Tongue (tissue), 2 donors: ENCODE data around the gene COMT. TPM values are rescaled to one million over a fixed set of nuclear protein-coding genes. Genes with fewer than 3 reads are reported as not detected.
"Not testable (repeated sequence)": the region's sequence is repeated elsewhere in the genome, so short reads cannot be mapped to it uniquely, and the experiment has no call there.

Experiments
- DNase-seq: peaks from one replicate; pipeline ENCODE4 v3.0.0-alpha.2; 2015
- total RNA-seq: library from RNA; depleted of rRNA; stranded (reverse); fragments of >200 nt; gene quantifications from one replicate; pipeline ENCODE4 v1.2.3, GENCODE V29; 2014

The COMT gene
- total RNA-seq, 1 donor from 2014 or later: 190 TPM

DNA sequence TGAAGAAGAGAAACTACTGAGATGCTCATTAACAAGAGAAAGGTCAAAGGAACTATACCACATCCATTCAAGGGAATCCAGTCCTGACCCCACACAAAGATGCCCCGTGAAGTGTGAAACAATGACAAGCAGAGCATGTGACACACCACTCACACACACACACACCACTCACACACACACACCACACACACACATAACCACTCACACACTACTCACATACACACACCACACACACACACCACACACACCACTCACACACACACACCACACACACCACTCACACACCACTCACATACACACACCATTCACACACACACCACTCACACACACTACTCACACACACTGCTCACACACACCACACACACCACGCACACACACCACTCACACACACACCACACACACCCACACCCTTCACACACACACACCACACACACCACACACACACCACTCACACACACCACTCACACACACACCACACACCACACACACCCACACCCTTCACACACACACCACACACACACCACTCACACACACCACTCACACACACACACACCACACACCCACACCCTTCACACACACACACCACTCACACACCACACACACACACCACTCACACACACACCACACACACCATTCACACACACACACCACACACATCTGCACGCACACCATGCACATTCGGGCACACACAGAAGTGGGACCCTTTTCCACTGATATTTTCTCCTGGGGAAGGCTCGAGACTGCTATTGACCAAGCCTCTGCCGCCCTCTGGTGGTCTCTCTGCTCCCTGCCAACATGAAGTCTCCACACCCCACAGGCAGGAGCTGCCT lies 32.0 kb upstream of the COMT start:
- peak; percentile 95 for DNase-seq

- no peak for DNase-seq
These were observed 31.3 kb upstream of the COMT start for GRCh38 chr22:19910180-19910744.

- DNase-seq: no peak
These were observed 29.9 kb upstream of the COMT start for GRCh38 chr22:19911540-19912270.

DNA sequence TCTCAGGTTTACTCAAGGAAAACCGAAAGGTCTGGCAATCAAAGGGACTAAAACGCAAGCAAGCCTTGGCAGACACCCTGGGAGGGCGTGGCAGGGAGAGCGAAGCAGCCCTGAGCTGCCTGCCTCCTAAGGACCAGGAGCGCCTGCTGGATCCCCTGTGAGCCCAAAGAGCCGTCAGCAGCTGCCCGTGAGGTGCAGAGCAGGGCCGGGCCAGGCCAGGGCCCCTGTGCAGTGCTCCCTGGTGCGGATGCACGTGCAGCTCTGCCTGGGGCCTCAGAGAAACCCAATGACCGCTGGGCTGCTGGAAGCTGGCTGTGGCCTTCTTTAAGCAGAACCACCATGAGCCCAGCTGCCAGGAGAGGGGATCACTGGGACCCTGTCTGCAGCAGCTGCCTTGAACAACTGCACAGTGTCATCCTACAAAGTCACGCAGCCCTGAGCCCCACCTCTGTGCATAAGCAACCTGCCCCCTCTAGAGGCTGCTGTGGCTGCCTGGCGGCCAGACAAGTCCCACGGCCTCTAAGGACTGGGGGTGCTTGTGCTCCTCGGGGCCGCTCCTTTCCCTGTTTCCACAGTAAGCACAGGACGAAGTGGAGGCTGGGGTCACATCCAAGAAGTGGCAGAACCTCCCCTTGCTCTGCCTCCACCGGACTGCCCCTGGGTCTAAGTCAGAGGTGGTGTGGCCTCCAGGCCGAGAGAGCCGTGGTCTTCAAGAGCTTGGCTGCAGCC lies 29.1 kb upstream of the COMT start:
- peak; percentile 94 for DNase-seq

- DNase-seq: no peak
These were observed 28.1 kb upstream of the COMT start for GRCh38 chr22:19913337-19913936.

- no peak for DNase-seq
These were observed 27.2 kb upstream of the COMT start for GRCh38 chr22:19914201-19914943.

GRCh38 chr22:19915287-19915954 lies 26.2 kb upstream of the COMT start:
- no peak for DNase-seq

- no peak for DNase-seq
These were observed 25.6 kb upstream of the COMT start for GRCh38 chr22:19916006-19916405.

- DNase-seq: no peak
These were observed 24.6 kb upstream of the COMT start for GRCh38 chr22:19916941-19917340.

DNA sequence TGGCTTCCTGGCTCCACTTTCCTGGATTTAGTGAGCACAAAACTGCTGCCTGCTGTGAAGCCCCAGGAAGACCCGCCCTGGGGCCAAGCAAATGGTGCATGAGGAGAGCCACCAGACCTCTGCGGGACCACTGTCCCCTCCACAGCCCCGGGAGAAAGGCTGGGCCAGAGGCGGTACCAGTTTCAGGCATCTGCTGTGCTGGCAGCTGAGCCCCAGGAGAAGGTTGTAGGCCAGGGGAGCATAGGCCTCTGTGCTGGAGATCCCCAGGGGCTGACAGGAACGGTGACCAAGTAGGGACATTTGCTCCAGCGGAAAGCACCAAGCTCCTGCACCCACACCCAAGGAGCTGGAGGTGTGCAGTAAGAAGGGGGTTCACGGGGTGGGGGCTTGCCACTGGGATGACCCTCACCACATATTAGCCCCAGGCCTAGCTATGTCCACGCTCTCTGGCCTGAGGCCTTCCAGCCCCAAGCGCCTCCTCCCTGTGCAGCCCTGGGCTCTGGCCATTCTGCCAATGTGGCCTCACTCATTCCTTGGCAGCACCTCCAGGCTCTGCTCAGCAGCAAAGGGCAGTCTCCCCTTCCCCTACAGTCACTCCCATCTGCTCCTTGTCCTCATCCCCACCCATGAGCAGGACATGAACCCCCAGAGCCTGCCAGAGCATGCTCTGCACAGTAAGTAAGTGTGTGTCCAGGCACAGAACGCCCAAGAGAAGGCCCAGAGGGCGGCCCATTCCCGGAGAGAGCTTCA lies 24.0 kb upstream of the COMT start:
- DNase-seq: no peak

- DNase-seq: no peak
These were observed 23.1 kb upstream of the COMT start for GRCh38 chr22:19918332-19919106.

GRCh38 chr22:19919701-19920363 lies 21.7 kb upstream of the COMT start:
- no peak for DNase-seq

DNA sequence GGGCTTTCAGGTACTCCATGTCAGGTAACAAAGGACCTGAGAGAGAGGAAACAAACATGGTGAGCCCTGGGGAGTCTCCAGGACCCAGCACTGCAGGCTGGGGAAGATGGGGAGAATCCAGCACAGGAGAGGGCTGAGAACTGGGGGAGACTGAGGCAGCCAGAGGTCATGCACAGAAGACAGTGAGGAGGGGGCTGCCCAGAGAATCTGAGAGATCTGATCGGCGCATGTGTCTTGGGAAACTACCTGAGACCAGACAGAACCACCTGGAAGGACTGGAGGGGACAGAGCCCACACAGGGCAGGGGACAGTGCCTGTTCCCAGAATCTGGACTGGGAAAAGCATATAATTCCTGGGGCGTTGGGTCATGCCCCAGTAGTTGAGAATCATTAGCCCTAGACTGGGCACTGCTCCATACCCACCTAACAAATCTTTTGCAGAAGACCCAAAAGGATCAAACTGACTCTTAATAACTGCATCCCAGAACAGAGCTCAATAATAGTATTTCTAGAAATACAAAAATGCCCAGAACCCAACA lies 20.0 kb upstream of the COMT start:
- DNase-seq: no peak

GRCh38 chr22:19923914-19924513 lies 17.6 kb upstream of the COMT start:
- DNase-seq: no peak

DNA sequence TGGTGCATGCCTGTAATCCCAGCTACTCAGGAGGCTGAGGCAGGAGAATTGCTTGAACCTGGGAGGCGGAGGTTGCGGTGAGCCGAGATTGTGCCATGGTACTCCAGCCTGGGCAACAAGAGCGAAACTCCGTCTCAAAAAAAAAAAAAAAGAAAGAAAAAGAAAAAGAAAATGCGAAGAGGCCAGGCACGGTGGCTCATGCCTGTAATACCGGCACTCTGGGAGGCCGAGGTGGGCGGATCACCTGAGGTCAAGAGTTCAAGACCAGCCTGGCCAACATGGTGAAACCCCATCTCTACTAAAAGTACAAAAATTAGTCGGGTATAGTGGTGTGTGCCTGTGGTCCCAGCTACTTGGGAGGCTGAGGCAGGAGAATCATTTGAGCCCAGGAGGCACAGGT lies 15.5 kb upstream of the COMT start:
- not testable (repeated sequence) for DNase-seq

GRCh38 chr22:19927696-19928095 lies 13.9 kb upstream of the COMT start:
- no peak for DNase-seq

DNA sequence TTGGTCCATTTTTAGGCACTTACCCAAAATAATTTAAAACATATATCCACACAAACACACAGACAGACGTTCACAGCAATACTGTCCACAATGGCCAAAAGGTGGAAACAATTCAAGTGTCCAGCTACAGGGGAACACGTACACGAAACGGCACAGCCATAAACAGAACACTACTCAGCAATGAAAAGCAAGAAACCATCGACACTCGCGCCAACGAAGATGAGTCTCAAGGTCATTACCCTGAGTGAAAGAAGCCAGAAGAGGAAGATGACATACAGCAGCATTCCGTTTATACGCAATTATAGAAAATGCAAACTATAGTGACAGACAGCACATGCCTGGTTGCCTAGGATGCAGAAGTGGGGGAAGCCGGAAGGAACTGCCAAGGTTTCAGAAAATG lies 13.4 kb upstream of the COMT start:
- no peak for DNase-seq
